H1 (cell line): Measurements from ENCODE around the gene KLHL18.

ENCODE experiments used
- ATF3 ChIP-seq: IDR thresholded peaks from 2 replicates; pipeline ENCODE4 v1.6.1; 2011; ENCODE audit warnings: low read depth, mild to moderate bottlenecking, low read length; ENCODE audit not compliant: insufficient read depth
- CEBPB ChIP-seq: IDR thresholded peaks from 2 replicates; pipeline ENCODE4 v1.6.1; 2012; ENCODE audit warnings: low read depth, low read length
- CHD2 ChIP-seq: IDR thresholded peaks from 2 replicates; pipeline ENCODE4 v1.6.1; 2012; ENCODE audit warnings: low read length, improper control_type of control experiment
- CTCF ChIP-seq, 3 experiments: IDR thresholded peaks; 1 replicate in 2 of 3; 2 replicates in 1 of 3; pipeline versions ENCODE4 v1.5.1 to v1.6.1; 2011; ENCODE audit warnings: low read length in 3 of 3, mild to moderate bottlenecking in 3 of 3, inconsistent platforms in 2 of 3, low read depth in 1 of 3, moderate library complexity in 1 of 3; ENCODE audit not compliant: insufficient read depth in 1 of 3; ENCODE audit errors: control extremely low read depth in 1 of 3
- E2F6 ChIP-seq: IDR thresholded peaks from 2 replicates; pipeline ENCODE4 v1.6.1; 2012; ENCODE audit warnings: inconsistent platforms
- JUN ChIP-seq: IDR thresholded peaks from 2 replicates; pipeline ENCODE4 v1.6.1; 2011; ENCODE audit warnings: low read depth, mild to moderate bottlenecking, improper control_type of control experiment, low read length
- MAX ChIP-seq: IDR thresholded peaks from 2 replicates; pipeline ENCODE4 v1.6.1; 2012; ENCODE audit warnings: inconsistent platforms
- NANOG ChIP-seq: IDR thresholded peaks from 2 replicates; pipeline ENCODE4 v1.6.1; 2011; ENCODE audit warnings: low read length, low read depth, mild to moderate bottlenecking, inconsistent platforms; ENCODE audit not compliant: insufficient read depth, poor library complexity, severe bottlenecking
- POLR2A ChIP-seq, 2 experiments: IDR thresholded peaks; 1 replicate in 1 of 2; 2 replicates in 1 of 2; pipeline ENCODE4 v1.6.1; 2011; ENCODE audit warnings: low read depth in 2 of 2, low read length in 2 of 2, mild to moderate bottlenecking in 2 of 2; ENCODE audit errors: control extremely low read depth in 1 of 2
- POLR2AphosphoS5 ChIP-seq: IDR thresholded peaks from 2 replicates; pipeline ENCODE4 v1.6.1; 2011; ENCODE audit warnings: low read depth, low read length
- RAD21 ChIP-seq, 2 experiments: IDR thresholded peaks in 1 of 2; conservative IDR thresholded peaks in 1 of 2; 2 replicates each; pipeline ENCODE4 v1.6.1; 2011; ENCODE audit warnings: low read depth in 2 of 2, low read length in 2 of 2, improper control_type of control experiment in 1 of 2, inconsistent platforms in 1 of 2, mild to moderate bottlenecking in 1 of 2, moderate library complexity in 1 of 2
- TAF1 ChIP-seq: IDR thresholded peaks from 2 replicates; pipeline ENCODE4 v1.6.1; 2011; ENCODE audit warnings: mild to moderate bottlenecking, low read depth, low read length
- TBP ChIP-seq: IDR thresholded peaks from 2 replicates; pipeline ENCODE4 v1.6.1; 2011; ENCODE audit warnings: low read depth, low read length, improper control_type of control experiment
- YY1 ChIP-seq: IDR thresholded peaks from 2 replicates; pipeline ENCODE4 v1.6.1; 2011; ENCODE audit warnings: low read depth, mild to moderate bottlenecking, low read length

GRCh38 chr3:47280519-47280918 lies 2.2 kb upstream of the KLHL18 start:
- TF ChIP-seq POLR2A (IDR thresholded peaks at IDR 0.05; ENCODE audit: control extremely low read depth in 1 of 2, low read depth in 2 of 2, low read length in 2 of 2) = no peak
- TF ChIP-seq NANOG = no peak
- TF ChIP-seq POLR2AphosphoS5 = no peak
- TF ChIP-seq MAX = no peak
- TF ChIP-seq TAF1 = no peak
- no peak for TF ChIP-seq CHD2
- TF ChIP-seq JUN = no peak
- TF ChIP-seq E2F6 = no peak
- TF ChIP-seq CTCF (IDR thresholded peaks at IDR 0.05; ENCODE audit: control extremely low read depth in 1 of 3, insufficient read depth in 1 of 3, low read depth in 1 of 3, low read length in 3 of 3) = no peak
- TF ChIP-seq TBP = no peak
- no peak for TF ChIP-seq ATF3
- TF ChIP-seq CEBPB = no peak
- no peak for TF ChIP-seq RAD21 (IDR thresholded peaks at IDR 0.05 in 1 of 2, conservative IDR thresholded peaks at IDR 0.05 in 1 of 2; ENCODE audit: low read depth in 2 of 2, low read length in 2 of 2)
- no peak for TF ChIP-seq YY1
